ENCODE results near the gene ALAS1.
A peak's percentile ranks its signal among the peaks of the same experiment; 100 is the strongest.
"Not testable (repeated sequence)": the region's sequence is repeated elsewhere in the genome, so short reads cannot be mapped to it uniquely, and the experiment has no call there.

The ALAS1 gene

GRCh38 chr3:52197842-52198625 is at the start of gene ALAS1:
Gene ALAS1, plus strand, starts transcription at chr3:52198160. Its CDS starts 1,082 bp downstream, at chr3:52199242.
- FAIRE-seq = peak; percentile 6

GRCh38 chr3:52149021-52149420 is 48.9 kb upstream of the ALAS1 start:
- no peak for FAIRE-seq

GRCh38 chr3:52149726-52150125 is 48.2 kb upstream of the ALAS1 start:
- no peak for FAIRE-seq

GRCh38 chr3:52150357-52150756 is 47.6 kb upstream of the ALAS1 start:
- FAIRE-seq = no peak

- FAIRE-seq = no peak
Measured at GRCh38 chr3:52150860-52151259, 47.1 kb upstream of the ALAS1 start.

GRCh38 chr3:52151991-52152390 is 46.0 kb upstream of the ALAS1 start:
- FAIRE-seq = not testable (repeated sequence)

- no peak for FAIRE-seq
Measured at GRCh38 chr3:52153389-52154096, 44.4 kb upstream of the ALAS1 start.

- FAIRE-seq = peak; percentile 97
Measured at GRCh38 chr3:52154135-52155094, 43.5 kb upstream of the ALAS1 start, which contains the start of gene POC1A. Gene POC1A, minus strand, starts transcription at chr3:52154423. Its CDS starts 51 bp downstream, at chr3:52154372.

GRCh38 chr3:52155912-52156311 is 42.0 kb upstream of the ALAS1 start:
- no peak for FAIRE-seq

- FAIRE-seq = no peak
Measured at GRCh38 chr3:52159503-52159902, 38.5 kb upstream of the ALAS1 start.

GRCh38 chr3:52162250-52162872 is 35.6 kb upstream of the ALAS1 start:
- no peak for FAIRE-seq

GRCh38 chr3:52167240-52167639 is 30.7 kb upstream of the ALAS1 start:
- FAIRE-seq = no peak

GRCh38 chr3:52170217-52170616 is 27.7 kb upstream of the ALAS1 start:
- FAIRE-seq = not testable (repeated sequence)

- no peak for FAIRE-seq
Measured at GRCh38 chr3:52171514-52172261, 26.3 kb upstream of the ALAS1 start.

- no peak for FAIRE-seq
Measured at GRCh38 chr3:52172262-52172757, 25.6 kb upstream of the ALAS1 start.

GRCh38 chr3:52173101-52173500 is 24.9 kb upstream of the ALAS1 start:
- FAIRE-seq = no peak

- FAIRE-seq = no peak
Measured at GRCh38 chr3:52174896-52175295, 23.1 kb upstream of the ALAS1 start.

GRCh38 chr3:52175416-52176179 is 22.4 kb upstream of the ALAS1 start:
- FAIRE-seq = no peak

- FAIRE-seq = no peak
Measured at GRCh38 chr3:52176180-52176752, 21.7 kb upstream of the ALAS1 start.

GRCh38 chr3:52176951-52177700 is 20.8 kb upstream of the ALAS1 start:
- no peak for FAIRE-seq

All from G401.6 (cell line).